NCI-H2196 (cell line): Measurements from ENCODE around the gene ITGB1.

ENCODE experiments used
- DNase-seq: peaks from one replicate; lab custom pipeline; 2025; ENCODE audit not compliant: unreplicated experiment; lab: John Stamatoyannopoulos, UW

The ITGB1 gene

DNA sequence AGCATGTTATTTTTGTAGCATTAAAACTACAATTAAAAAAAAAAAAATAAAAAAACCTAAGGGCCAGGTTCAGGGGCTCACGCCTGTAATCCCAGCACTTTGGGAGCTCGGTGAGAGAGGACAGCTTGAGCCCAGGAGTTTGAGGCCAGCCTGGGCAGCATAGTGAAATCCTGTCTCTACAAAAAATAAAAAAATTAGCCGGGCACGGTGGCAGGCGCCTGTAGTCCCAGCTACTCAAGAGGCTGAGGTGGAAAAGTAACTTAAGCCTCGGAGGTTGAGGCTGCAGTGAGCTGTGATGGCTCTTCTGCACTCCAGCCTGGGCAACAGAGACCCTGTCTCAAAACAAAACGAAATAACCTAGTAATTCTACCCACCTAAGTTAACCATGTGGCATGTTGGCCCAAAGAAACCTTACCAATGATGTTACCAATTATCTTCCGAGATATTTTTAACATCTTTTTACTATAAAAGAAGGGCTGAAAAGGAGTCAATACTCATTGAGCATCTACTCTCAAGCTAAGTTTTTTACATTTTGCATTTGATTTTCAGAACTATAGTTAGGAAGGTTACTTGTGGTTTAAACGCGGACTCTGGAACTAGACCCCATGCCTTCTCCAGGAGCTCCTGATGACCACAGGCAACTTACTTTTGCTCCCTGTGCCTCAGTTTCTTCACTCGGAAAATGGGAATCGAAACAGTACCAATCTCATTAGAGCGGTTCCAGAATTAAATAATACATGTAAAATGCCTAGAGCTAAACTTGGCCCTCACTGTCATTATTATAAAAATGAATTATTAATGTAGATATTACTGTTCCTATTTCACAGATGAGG lies 1.4 kb downstream of the ITGB1 start:
- DNase-seq: no peak

- no peak for DNase-seq
These were observed 2.2 kb downstream of the ITGB1 start for GRCh38 chr10:32955790-32956189.

- DNase-seq: no peak
These were observed 2.7 kb downstream of the ITGB1 start for GRCh38 chr10:32955299-32955772.

GRCh38 chr10:32954545-32955298 lies 3.3 kb downstream of the ITGB1 start:
- DNase-seq: no peak

DNA sequence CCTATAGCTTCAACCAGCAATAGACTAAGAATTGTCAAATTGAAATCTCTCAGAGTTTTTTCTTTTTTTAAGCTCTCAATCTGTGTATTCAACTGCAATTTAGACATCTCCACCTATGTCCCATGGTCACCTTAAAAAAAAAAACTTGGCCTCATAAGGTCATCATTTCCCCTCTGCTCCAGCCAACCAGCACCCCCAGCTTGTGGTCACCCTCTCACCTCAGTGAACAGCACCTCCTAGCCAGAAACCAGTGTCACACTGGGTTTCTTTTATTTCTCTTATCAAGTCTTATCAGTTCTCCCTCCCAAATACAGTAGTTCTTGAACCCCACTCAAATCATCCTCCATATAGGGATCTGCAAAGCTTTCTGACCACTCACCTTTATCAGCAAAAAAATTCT lies 4.0 kb downstream of the ITGB1 start:
- no peak for DNase-seq

GRCh38 chr10:32953277-32953927 lies 4.6 kb downstream of the ITGB1 start:
- no peak for DNase-seq

DNA sequence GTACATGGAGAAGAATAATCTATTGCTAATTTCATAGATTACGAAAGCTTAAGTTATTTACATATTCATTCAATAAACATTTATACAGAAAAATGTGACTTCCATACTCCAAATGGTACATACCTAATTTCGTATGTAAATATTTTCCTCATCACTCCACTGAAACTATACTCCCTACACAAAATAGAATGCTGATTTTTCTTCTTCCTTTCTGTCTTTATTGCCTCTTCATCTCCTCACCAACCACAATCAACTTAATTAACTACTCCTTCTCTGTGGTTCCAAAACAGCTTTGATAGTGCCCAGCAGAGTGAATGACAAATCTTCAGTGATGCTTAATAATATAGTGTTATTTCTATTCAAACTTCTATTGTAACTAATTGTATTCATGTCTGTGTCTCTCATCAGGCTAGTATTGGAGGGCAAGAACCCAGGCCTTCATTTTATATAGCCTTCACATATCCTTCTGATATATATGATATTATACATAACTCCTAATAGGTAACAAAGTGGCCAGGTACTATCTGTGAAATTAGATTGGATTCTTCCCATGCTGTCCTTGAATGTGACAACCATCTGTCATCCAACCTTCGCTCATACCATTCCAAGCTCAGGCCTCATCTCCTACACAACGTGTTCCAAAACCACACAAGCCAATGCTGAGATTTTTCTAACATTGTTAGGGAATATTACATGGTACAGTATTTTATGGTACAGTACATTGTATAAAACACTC lies 5.3 kb downstream of the ITGB1 start:
- no peak for DNase-seq

GRCh38 chr10:32952094-32952493 lies 5.9 kb downstream of the ITGB1 start:
- no peak for DNase-seq

DNA sequence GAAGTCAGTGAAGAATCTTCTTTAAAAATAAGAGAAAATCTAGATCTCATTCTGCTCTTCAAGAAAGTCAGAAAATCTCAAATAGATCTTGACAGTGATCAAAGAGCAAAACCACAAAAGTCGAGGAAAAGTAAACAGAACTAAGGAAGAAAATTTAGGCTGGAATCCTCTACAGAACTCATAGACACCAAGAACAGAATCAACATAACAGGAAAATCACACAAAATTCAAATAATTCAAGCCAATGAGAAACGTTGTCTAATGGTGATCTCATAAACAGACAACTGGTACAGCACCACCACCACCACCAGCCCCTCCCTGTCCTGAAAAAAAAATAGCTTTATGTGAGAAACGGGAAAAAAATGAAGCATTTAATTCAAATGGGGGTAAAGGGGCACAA lies 6.9 kb downstream of the ITGB1 start:
- no peak for DNase-seq

- DNase-seq: no peak
These were observed 7.4 kb downstream of the ITGB1 start for GRCh38 chr10:32950591-32951108.

DNA sequence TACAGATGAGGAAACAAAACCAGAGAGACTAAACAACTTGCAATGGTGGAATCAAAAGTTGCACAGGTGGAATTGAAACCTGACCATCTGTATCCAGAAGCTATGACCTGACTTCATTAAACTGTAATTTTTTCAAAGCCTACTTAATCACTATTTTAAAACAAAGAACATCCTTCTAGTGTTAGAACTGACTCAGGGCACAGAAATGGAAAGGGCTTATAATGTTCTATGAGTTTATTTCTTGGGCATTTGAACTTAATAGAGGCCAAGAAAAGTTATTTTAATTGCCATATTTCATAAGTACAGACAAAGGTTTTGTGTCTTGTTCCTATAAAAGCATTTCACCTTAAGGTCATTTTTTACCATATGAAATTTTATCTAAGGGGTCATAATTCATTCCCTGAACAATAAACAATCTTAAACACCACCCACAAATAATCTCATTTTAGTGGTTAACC lies 8.8 kb downstream of the ITGB1 start:
- no peak for DNase-seq

GRCh38 chr10:32948451-32948850 lies 9.6 kb downstream of the ITGB1 start:
- DNase-seq: no peak

DNA sequence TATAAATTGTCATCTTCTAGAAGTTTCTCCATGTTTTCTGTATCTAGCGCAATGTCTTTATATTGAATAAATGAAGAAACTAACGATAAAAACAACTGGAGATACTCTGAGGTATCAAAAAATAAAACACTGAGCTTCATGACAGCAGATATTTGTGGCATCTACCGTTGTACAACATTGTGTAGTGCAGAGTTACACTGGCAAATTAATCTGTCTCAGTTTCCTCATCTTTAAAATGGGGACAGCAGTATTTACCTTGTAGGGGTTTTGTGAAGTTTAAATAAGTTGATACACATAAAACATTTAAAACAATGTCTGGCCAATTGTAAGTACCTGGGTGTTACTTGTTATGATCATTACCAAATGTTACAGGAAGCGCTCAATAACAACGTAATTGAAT lies 10.4 kb downstream of the ITGB1 start:
- no peak for DNase-seq

- no peak for DNase-seq
These were observed 11.9 kb downstream of the ITGB1 start for GRCh38 chr10:32946108-32946507.

DNA sequence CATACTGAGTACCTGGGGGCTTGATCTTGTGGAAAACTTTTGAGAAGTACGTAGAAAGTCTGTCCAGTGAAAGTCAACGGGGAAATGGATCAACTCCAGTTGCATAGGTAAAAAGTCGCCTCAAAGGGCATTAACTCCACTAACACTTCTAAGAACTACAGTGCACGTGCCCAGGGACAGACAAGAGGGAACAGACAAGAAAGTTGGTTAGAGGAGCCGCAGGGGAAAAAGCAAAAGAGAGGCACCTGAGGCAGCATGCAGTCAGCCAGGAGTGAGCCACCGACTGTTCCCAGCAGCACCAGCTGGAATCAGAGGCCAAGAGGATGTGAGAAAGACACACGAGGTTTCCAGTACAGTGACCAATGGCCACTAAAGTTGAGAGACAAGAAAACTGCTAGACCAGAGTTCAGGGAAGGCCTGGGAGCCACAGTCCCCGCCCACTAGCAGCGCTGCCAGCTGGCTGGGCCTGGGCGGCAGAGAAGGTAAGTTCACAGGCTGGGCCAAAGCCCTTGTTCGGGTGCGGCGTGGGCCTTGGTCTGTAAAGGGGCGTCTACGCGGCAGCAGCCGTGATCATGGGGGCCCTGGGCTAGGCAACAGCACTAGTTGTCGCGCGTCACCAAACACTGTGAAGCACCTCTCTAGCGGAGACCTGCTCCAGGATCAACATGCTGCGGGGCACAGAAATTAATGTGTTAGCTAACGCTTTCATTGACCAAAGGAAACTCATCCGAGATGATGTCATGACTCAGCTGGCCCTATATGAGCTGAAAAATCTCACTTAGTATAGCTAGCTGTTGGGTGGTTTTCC lies 14.0 kb downstream of the ITGB1 start:
- DNase-seq: no peak

GRCh38 chr10:32943395-32943794 lies 14.6 kb downstream of the ITGB1 start:
- DNase-seq: no peak

- DNase-seq: no peak
These were observed 15.9 kb downstream of the ITGB1 start for GRCh38 chr10:32942081-32942480.

DNA sequence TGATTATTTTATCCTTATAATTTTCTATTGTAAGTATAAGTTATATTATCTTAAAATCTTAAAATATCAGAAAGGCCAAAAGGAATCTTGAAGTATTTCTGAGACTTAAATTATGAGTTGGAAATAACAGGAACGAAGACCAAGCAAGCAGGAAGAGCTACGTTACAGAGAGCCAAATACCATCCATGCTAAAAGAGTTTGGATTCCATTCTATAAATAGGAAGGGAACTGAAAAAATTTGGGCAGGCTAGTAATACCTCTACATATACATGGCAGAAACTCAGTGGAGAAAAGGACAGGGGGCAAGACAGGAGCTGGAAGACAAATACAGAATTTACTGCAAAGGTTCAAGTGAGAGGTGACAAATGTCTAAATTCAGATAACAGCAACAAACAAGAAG lies 16.7 kb downstream of the ITGB1 start:
- no peak for DNase-seq

DNA sequence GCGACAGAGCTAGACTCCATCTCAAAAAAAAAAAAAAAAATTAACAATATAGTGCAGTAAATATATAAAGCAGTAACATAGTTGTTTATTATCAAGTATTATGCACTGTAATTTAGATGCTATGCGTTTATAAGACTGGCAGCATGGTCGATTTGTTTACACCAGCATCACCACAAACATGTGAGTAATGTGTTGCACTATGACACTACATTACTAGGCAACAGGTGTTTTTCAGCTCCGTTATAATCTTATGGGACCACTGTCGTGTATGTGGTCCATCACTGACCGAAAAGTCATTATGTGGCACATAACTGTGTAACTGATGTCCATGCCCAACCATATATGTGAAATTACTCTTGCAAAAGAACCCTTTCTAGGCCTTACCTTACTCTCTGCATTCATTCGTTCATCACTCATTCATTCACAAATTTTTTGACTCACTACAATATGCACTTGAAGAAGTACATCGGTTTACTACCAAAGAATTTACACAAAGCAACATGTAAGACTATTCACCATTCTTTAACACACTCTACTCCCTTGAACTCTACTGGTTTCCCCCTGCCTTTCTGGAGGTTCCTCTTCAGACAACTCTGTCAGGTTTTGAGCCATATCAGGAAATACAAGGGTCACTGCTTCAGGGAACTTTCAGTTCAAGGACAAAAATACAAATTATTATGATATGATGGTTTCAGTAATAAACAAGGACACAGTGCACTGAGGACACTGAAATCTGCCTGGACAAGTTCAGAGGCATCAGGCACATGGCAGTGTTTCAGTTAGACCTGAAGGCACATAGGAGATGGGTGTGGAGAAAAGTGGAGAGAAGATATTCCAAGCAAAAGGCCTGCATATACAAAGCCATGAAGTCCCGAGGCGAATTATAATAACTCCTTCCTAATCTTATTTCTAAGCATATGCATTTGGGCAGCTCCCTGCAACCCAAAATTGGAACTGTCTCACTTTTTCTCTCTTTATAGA lies 17.4 kb downstream of the ITGB1 start:
- no peak for DNase-seq
